ENCODE results near the gene SPEF2.
"Not testable (repeated sequence)": the region's sequence is repeated elsewhere in the genome, so short reads cannot be mapped to it uniquely, and the experiment has no call there.

Gene SPEF2

GRCh38 chr5:35823347-35824098, 205.9 kb downstream of the SPEF2 start:
- Mint-ChIP-seq H3K4me3 (no peak overlapping the region), H3K4me1 (ENCODE audit: low read depth) (peaks cover 99% of the 10 kb centered on the region), H3K27me3 (no peaks in the 10 kb centered on the region), H3K9me3 (peaks cover 4% of the 10 kb centered on the region), H3K36me3 (ENCODE audit: low read depth) (peaks cover 11% of the 10 kb centered on the region), H3K27ac (peak overlapping the region; percentile 98)

DNA sequence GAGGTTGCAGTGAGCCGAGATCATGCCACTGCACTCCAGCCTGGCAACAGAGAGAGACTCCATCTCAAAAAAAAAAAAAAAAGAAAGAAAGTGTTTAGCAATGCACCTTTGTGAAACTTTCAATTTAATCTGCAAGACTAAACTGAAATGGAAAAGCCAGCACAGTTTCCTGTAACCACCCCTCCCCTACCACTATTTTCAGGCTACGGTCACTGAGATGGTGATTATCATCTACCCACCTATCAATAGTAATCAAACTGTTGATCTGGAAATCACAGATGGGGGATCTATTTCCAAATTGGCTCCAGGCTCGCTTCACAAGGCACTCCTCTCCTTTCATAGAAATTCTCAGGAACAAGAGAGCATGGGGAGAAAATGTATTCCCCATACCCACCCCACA, 208.4 kb downstream of the SPEF2 start:
- Mint-ChIP-seq H3K27me3 (no peaks in the 10 kb centered on the region), H3K9me3 (peaks cover 2% of the 10 kb centered on the region), H3K27ac (peak overlapping the region; percentile 98), H3K4me3 (peak overlapping the region; percentile 70), H3K36me3 (ENCODE audit: low read depth) (peaks cover 4% of the 10 kb centered on the region), H3K4me1 (ENCODE audit: low read depth) (peaks cover 96% of the 10 kb centered on the region)

DNA sequence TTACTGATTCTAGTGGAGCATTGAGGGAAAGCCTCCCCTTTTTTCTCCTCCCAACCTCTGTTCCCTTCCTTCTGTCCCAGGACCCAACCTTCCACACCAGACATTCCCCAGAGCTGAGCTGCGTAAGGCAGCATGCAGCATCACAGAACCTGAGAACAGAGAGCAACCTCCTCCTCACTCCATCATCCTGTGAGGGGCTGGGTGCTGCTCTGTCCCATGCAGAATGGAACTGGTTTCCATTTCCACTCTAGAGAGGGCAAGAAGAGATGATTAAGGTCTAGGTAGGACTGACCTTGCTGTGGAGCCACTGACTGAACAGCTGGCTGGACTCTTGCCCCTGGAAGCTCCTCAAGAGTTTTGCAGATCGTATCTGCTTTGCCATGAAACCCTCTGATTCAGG, 208.9 kb downstream of the SPEF2 start:
- Mint-ChIP-seq H3K27me3 (no peaks in the 10 kb centered on the region), H3K4me3 (peak overlapping the region; percentile 70), H3K36me3 (ENCODE audit: low read depth) (peaks cover 3% of the 10 kb centered on the region), H3K9me3 (no peaks in the 10 kb centered on the region), H3K4me1 (ENCODE audit: low read depth) (peaks cover 97% of the 10 kb centered on the region), H3K27ac (peak overlapping the region; percentile 98)

GRCh38 chr5:35828082-35828598, 210.5 kb downstream of the SPEF2 start:
- Mint-ChIP-seq H3K9me3 (no peaks in the 10 kb centered on the region), H3K27me3 (no peaks in the 10 kb centered on the region)

GRCh38 chr5:35830587-35830986, 212.9 kb downstream of the SPEF2 start:
- H3K36me3 Mint-ChIP-seq (ENCODE audit: low read depth), result peaks cover 3% of the 10 kb centered on the region
- no peaks in the 10 kb centered on the region for H3K27me3 Mint-ChIP-seq
- H3K4me3 Mint-ChIP-seq, result peak overlapping the region; percentile 51
- peak overlapping the region; percentile 99 for H3K27ac Mint-ChIP-seq
- no peaks in the 10 kb centered on the region for H3K9me3 Mint-ChIP-seq
- peaks cover 97% of the 10 kb centered on the region for H3K4me1 Mint-ChIP-seq (ENCODE audit: low read depth)

More at GRCh38 chr5:35828082-35828598, 210.5 kb downstream of the SPEF2 start:
- Mint-ChIP-seq H3K4me1 (ENCODE audit: low read depth) (peaks cover 97% of the 10 kb centered on the region), H3K4me3 (peak overlapping the region; percentile 68), H3K27ac (peak overlapping the region; percentile 98), H3K36me3 (ENCODE audit: low read depth) (peaks cover 3% of the 10 kb centered on the region)

DNA sequence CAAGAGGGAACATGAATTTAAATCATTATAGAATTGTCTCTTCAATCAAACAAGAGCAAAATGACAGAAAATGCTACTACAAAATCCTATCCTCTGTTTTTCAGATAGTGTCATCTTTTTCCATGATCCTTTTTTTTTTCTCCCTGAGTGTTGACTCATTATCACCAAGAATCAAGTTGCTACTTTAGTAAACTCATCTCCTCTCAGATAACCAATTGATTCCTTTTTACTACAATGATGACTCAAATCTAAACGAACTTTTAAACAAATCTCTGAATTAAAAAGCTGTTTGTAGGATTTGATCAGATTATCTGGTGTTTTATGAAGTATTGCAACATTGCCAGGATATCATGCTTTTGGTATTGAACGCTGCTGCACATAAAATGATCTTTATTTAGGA, 215.1 kb downstream of the SPEF2 start:
- H3K9me3 Mint-ChIP-seq, result no peaks in the 10 kb centered on the region
- H3K36me3 Mint-ChIP-seq (ENCODE audit: low read depth), result peaks cover 3% of the 10 kb centered on the region
- peak overlapping the region; percentile 99 for H3K27ac Mint-ChIP-seq
- no peaks in the 10 kb centered on the region for H3K27me3 Mint-ChIP-seq
- peaks cover 97% of the 10 kb centered on the region for H3K4me1 Mint-ChIP-seq (ENCODE audit: low read depth)
- peak overlapping the region; percentile 62 for H3K4me3 Mint-ChIP-seq

DNA sequence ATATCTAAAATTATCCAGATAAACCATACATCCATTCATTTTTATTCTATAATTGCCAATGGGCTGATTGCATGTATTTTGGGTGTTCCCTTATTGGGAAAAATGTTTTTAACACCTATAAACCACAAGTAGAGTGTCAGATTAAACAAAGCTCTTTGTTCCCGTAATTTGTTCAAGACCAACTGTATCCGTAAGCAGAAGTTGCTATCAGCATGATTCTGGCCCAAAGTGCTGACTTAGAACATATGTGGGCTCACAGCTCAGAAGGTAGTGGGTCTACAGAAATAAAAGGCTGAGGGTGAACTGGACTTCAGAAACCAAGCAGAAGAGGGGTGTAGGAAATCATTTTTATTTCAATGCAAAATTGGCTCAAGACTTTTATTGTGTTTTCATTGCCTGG, 215.6 kb downstream of the SPEF2 start:
- H3K4me3 Mint-ChIP-seq, result peak overlapping the region; percentile 62
- peaks cover under 1% of the 10 kb centered on the region for H3K36me3 Mint-ChIP-seq (ENCODE audit: low read depth)
- peaks cover under 1% of the 10 kb centered on the region for H3K9me3 Mint-ChIP-seq
- no peaks in the 10 kb centered on the region for H3K27me3 Mint-ChIP-seq
- peaks cover 97% of the 10 kb centered on the region for H3K4me1 Mint-ChIP-seq (ENCODE audit: low read depth)
- peak overlapping the region; percentile 99 for H3K27ac Mint-ChIP-seq

- H3K9me3 Mint-ChIP-seq, result peaks cover 4% of the 10 kb centered on the region
- peak overlapping the region; percentile 71 for H3K4me3 Mint-ChIP-seq
- H3K4me1 Mint-ChIP-seq (ENCODE audit: low read depth), result peaks cover 99% of the 10 kb centered on the region
Measured at GRCh38 chr5:35835796-35836742, 218.4 kb downstream of the SPEF2 start.

DNA sequence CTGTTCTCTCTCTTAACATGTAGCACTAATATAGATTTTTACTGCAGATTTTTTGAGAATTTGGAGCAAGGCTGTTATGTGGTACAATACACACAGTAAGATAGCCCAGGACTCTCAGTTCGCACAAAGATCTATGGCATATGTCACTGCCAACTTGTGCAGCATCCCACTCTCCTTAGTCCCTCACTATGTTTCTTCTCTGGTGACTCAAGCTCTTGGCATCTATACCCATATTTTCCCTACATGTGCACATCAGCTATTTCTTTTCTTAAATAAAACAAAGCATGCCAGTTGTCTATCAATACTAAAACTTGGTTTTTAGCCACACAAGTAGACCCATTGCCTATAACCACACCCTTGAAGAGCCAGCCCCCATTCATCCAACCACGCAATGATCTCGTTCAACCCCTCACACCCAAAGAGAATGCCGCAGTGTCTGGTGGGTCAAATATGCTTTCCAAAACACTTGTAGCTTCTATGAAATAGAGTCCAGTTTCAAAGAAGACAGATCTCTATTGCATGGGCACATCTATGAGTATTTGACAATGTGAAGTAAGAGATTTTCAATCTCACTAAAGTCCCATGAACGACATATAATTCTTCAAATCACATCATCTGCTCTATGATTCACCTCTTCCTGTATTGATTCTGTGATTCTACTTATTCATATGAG, 220.8 kb downstream of the SPEF2 start:
- Mint-ChIP-seq H3K27me3 (no peaks in the 10 kb centered on the region), H3K9me3 (peaks cover 9% of the 10 kb centered on the region), H3K4me1 (ENCODE audit: low read depth) (peaks cover 78% of the 10 kb centered on the region), H3K27ac (peak overlapping the region; percentile 99), H3K36me3 (ENCODE audit: low read depth) (peaks cover 26% of the 10 kb centered on the region), H3K4me3 (peak overlapping the region; percentile 63)

More at GRCh38 chr5:35835796-35836742, 218.4 kb downstream of the SPEF2 start:
- no peaks in the 10 kb centered on the region for H3K27me3 Mint-ChIP-seq
- peak overlapping the region; percentile 99 for H3K27ac Mint-ChIP-seq
- peaks cover 15% of the 10 kb centered on the region for H3K36me3 Mint-ChIP-seq (ENCODE audit: low read depth)

- H3K36me3 Mint-ChIP-seq (ENCODE audit: low read depth), result peaks cover 67% of the 10 kb centered on the region
- H3K27me3 Mint-ChIP-seq, result no peaks in the 10 kb centered on the region
- H3K27ac Mint-ChIP-seq, result no peak overlapping the region
- no peak overlapping the region for H3K4me3 Mint-ChIP-seq
- peaks cover 33% of the 10 kb centered on the region for H3K9me3 Mint-ChIP-seq
- peaks cover 46% of the 10 kb centered on the region for H3K4me1 Mint-ChIP-seq (ENCODE audit: low read depth)
Measured at GRCh38 chr5:35842856-35843255, 225.2 kb downstream of the SPEF2 start.

DNA sequence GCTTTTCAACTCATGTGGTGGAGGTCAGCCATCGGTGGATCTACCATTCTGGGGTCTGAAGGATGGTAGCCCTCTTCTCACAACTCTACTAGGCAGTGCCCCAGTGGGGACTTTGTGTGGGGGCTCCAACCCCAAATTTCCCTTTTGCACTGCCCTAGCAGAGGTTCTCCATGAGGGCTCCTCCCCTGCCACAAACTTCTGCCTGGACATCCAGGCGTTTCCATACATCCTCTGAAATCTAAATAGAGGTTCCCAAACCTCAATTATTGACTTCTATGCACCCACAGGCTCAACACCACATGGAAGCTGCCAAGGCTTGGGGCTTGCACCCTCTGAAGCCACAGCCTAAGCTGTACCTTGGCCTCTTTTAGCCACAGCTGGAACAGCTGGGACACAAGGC, 227.8 kb downstream of the SPEF2 start:
- not testable (repeated sequence) for H3K4me3 Mint-ChIP-seq, H3K27ac Mint-ChIP-seq, H3K27me3 Mint-ChIP-seq
- peaks cover 33% of the 10 kb centered on the region for H3K9me3 Mint-ChIP-seq
- peaks cover 34% of the 10 kb centered on the region for H3K4me1 Mint-ChIP-seq (ENCODE audit: low read depth)
- H3K36me3 Mint-ChIP-seq (ENCODE audit: low read depth), result peaks cover 56% of the 10 kb centered on the region

GRCh38 chr5:35847491-35847890, 229.8 kb downstream of the SPEF2 start:
- H3K27me3 Mint-ChIP-seq, result no peaks in the 10 kb centered on the region
- no peak overlapping the region for H3K4me3 Mint-ChIP-seq
- H3K9me3 Mint-ChIP-seq, result peaks cover 33% of the 10 kb centered on the region
- H3K27ac Mint-ChIP-seq, result no peak overlapping the region
- peaks cover 52% of the 10 kb centered on the region for H3K36me3 Mint-ChIP-seq (ENCODE audit: low read depth)
- H3K4me1 Mint-ChIP-seq (ENCODE audit: low read depth), result peaks cover 44% of the 10 kb centered on the region

DNA sequence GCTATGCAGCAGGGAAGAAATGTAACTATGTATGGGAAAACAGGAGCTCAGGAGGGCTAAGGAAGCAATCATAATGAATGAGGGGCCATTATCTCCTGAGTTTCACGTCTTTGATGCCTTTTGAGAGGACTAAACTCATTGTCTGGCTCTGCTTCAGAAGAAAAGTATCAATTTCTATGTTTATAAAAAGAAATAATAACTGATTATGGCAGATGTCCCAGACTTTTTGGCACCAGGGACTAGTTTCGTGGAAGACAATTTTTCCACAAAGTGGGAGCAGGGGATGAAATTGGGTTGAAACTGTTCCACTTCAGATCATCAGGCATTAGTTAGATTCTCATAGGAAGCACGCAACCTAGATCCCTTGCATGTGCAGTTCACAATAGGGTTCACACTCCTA, 230.3 kb downstream of the SPEF2 start:
- Mint-ChIP-seq H3K36me3 (ENCODE audit: low read depth) (peaks cover 48% of the 10 kb centered on the region), H3K4me1 (ENCODE audit: low read depth) (peaks cover 49% of the 10 kb centered on the region), H3K27ac (no peak overlapping the region), H3K4me3 (no peak overlapping the region), H3K27me3 (no peaks in the 10 kb centered on the region), H3K9me3 (peaks cover 32% of the 10 kb centered on the region)

DNA sequence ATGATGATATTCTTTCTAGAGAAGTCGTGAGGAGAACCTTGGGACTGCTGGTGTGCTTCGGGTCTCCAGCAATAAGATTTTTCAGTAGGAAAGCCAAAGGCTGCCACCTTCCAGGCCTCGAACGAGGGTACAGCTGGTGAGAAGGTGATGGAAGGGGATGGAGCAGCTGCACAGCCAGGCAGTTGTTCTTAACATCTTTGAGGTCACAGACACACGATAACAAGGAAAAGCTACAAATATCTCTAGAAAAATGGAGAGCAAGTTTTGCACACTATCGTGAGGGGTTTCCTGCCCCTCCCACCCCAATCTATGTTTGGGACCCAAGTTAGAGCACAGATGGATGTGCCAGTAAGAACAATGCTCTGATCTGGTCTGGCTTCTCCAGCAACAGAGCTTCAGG, 232.2 kb downstream of the SPEF2 start:
- H3K27ac Mint-ChIP-seq, result peak overlapping the region; percentile 53
- no peak overlapping the region for H3K4me3 Mint-ChIP-seq
- peaks cover 61% of the 10 kb centered on the region for H3K4me1 Mint-ChIP-seq (ENCODE audit: low read depth)
- H3K36me3 Mint-ChIP-seq (ENCODE audit: low read depth), result peaks cover 50% of the 10 kb centered on the region
- H3K27me3 Mint-ChIP-seq, result no peaks in the 10 kb centered on the region
- H3K9me3 Mint-ChIP-seq, result peaks cover 24% of the 10 kb centered on the region

All from stimulated activated naive CD8-positive, alpha-beta T cell treated with anti-CD3 and anti-CD28 coated beads, Interleukin-15, Interleukin-2, amounts not matched to agents 100 ng/mL and 50 ng/mL, for 24 hours (primary cell).